CD14-positive monocyte (primary cell): ENCODE data around the gene SMAD6. TPM values are rescaled to one million over a fixed set of nuclear protein-coding genes. Genes with fewer than 3 reads are reported as not detected.

Experiments
- DNase-seq, 3 donors: peaks; one replicate each; pipeline ENCODE4 v3.0.0-alpha.2; 2011 to 2022
- H2AFZ ChIP-seq: 2 replicates; pipeline ENCODE4 v1.6.0; 2012; ENCODE audit warnings: mild to moderate bottlenecking, low read depth, low read length, inconsistent platforms; ENCODE audit not compliant: insufficient read depth, poor library complexity, severe bottlenecking
- H3K27ac ChIP-seq, 2 donors: 1 replicate in 1 of 2; 2 replicates in 1 of 2; pipeline ENCODE4 v1.5.1; 2012 to 2013; ENCODE audit warnings: low read length in 2 of 2, control low read depth in 1 of 2, inconsistent platforms in 1 of 2, low read depth in 1 of 2, mild to moderate bottlenecking in 1 of 2
- H3K27me3 ChIP-seq, 2 donors: one replicate each; pipeline versions ENCODE4 v1.6.0 to v1.6.1; 2011 to 2013; ENCODE audit warnings: low read length in 2 of 2; ENCODE audit not compliant: control insufficient read depth in 2 of 2, insufficient read depth in 2 of 2
- H3K36me3 ChIP-seq, 2 donors: replicated peaks in 1 of 2; 1 replicate in 1 of 2; 2 replicates in 1 of 2; pipeline versions ENCODE4 v1.5.1 to v1.6.1; 2012 to 2013; ENCODE audit warnings: low read length in 2 of 2, control low read depth in 1 of 2, inconsistent platforms in 1 of 2, mild to moderate bottlenecking in 1 of 2; ENCODE audit not compliant: insufficient read depth in 2 of 2, control insufficient read depth in 1 of 2
- H3K4me1 ChIP-seq, 2 donors: 1 replicate in 1 of 2; 2 replicates in 1 of 2; pipeline versions ENCODE4 v1.5.1 to v1.6.1; 2012 to 2013; ENCODE audit warnings: low read length in 2 of 2, control low read depth in 1 of 2, inconsistent platforms in 1 of 2, mild to moderate bottlenecking in 1 of 2, moderate library complexity in 1 of 2; ENCODE audit not compliant: insufficient read depth in 2 of 2, control insufficient read depth in 1 of 2
- H3K4me2 ChIP-seq: replicated peaks from 2 replicates; pipeline ENCODE3; 2012; ENCODE audit warnings: low read length, moderate library complexity, mild to moderate bottlenecking; ENCODE audit not compliant: poor library complexity, severe bottlenecking; ENCODE audit errors: extremely low read depth
- H3K4me3 ChIP-seq, 3 experiments: fragments of 200-600 bp in 1 of 3; sonication (generic) in 1 of 3; replicated peaks in 1 of 3; 1 replicate in 2 of 3; 2 replicates in 1 of 3; pipeline ENCODE4 v1.5.1; 2011 to 2013; ENCODE audit warnings: low read length in 3 of 3, mild to moderate bottlenecking in 3 of 3, control low read depth in 2 of 3, low read depth in 2 of 3, inconsistent platforms in 1 of 3, moderate library complexity in 1 of 3
- H3K79me2 ChIP-seq: 2 replicates; pipeline ENCODE4 v1.6.0; 2012; ENCODE audit warnings: mild to moderate bottlenecking, control low read depth, inconsistent platforms, low read length, moderate library complexity; ENCODE audit not compliant: insufficient read depth
- H3K9ac ChIP-seq: 2 replicates; pipeline ENCODE4 v1.6.0; 2017; ENCODE audit warnings: low read length, mild to moderate bottlenecking; ENCODE audit not compliant: insufficient read depth, poor library complexity, severe bottlenecking
- H3K9me3 ChIP-seq, 2 donors: replicated peaks in 1 of 2; 1 replicate in 1 of 2; 2 replicates in 1 of 2; pipeline versions ENCODE4 v1.5.1 to v1.6.1; 2012 to 2013; ENCODE audit warnings: low read length in 2 of 2, control low read depth in 1 of 2; ENCODE audit not compliant: control insufficient read depth in 1 of 2, insufficient read depth in 1 of 2
- H4K20me1 ChIP-seq: 2 replicates; pipeline ENCODE4 v1.6.0; 2012; ENCODE audit warnings: mild to moderate bottlenecking, low read length, control low read depth, moderate library complexity; ENCODE audit not compliant: insufficient read depth
- H3K27ac Mint-ChIP-seq, 7 donors: one replicate each; pipeline ENCODE4 v1.8.0; 2020; ENCODE audit warnings: mild to moderate bottlenecking in 7 of 7, mixed read lengths in 7 of 7, moderate library complexity in 6 of 7, inconsistent platforms in 2 of 7
- H3K27me3 Mint-ChIP-seq, 3 donors: one replicate each; pipeline ENCODE4 v1.8.0; 2021 to 2022; ENCODE audit warnings: low read depth in 3 of 3, mild to moderate bottlenecking in 3 of 3, mixed read lengths in 3 of 3, moderate library complexity in 3 of 3, inconsistent platforms in 1 of 3
- H3K36me3 Mint-ChIP-seq, 2 donors: one replicate each; pipeline ENCODE4 v1.8.0; 2020; ENCODE audit warnings: mixed read lengths in 2 of 2, inconsistent platforms in 1 of 2, mild to moderate bottlenecking in 1 of 2
- H3K4me1 Mint-ChIP-seq: one replicate; pipeline ENCODE4 v1.8.0; 2020; ENCODE audit warnings: mild to moderate bottlenecking, mixed read lengths
- H3K4me3 Mint-ChIP-seq, 2 donors: one replicate each; pipeline ENCODE4 v1.8.0; 2020; ENCODE audit warnings: mild to moderate bottlenecking in 2 of 2, mixed read lengths in 2 of 2, moderate library complexity in 1 of 2
- H3K9me3 Mint-ChIP-seq, 7 donors: one replicate each; pipeline ENCODE4 v1.8.0; 2020 to 2022; ENCODE audit warnings: mixed read lengths in 7 of 7, mild to moderate bottlenecking in 6 of 7, moderate library complexity in 6 of 7, inconsistent platforms in 2 of 7
- CTCF ChIP-seq: fragments of 200-600 bp; IDR thresholded peaks from one replicate; pipeline ENCODE4 v1.8.0; 2022; ENCODE audit warnings: antibody characterized with exemption, mild to moderate bottlenecking
- WGBS: methylation state at CpG from one replicate; pipeline ENCODE4 v1.1.5; 2013; ENCODE audit warnings: missing lambda C conversion rate; ENCODE audit not compliant: insufficient coverage; 5-methylcytosine and 5-hydroxymethylcytosine counted together
- intact Hi-C, 2 donors: fragments of 100-400 bp; cut with micrococcal nuclease; formaldehyde crosslinking; loops; one replicate each; pipeline versions ENCODE4 v1.15.0 to v1.15.1; 2023
- polyA plus RNA-seq, 3 donors: library from polyadenylated mRNA; depleted of rRNA in 1 of 3; unstranded in 2 of 3; stranded (reverse) in 1 of 3; fragments of 300-500 nt in 2 of 3; fragments of >200 nt in 1 of 3; fragmentation: Illumina TruSeq in 2 of 3; gene quantifications; 1 replicate in 2 of 3; 2 replicates in 1 of 3; pipeline ENCODE4 v1.2.3, GENCODE V29; 2012 to 2021

The SMAD6 gene
- polyA plus RNA-seq, 3 donors: 0.31 TPM; not detected in 2

- Histone ChIP-seq H3K9me3 (no peaks in the 10 kb centered on the region), H3K9ac (no peak overlapping the region), H4K20me1 (no peaks in the 10 kb centered on the region), H3K36me3 (no peaks in the 10 kb centered on the region), H3K27ac (no peak overlapping the region), H3K4me1 (peaks cover 9 to 11% of the 10 kb centered on the region in 2 donors), H3K4me3 (no peak overlapping the region), H3K79me2 (no peaks in the 10 kb centered on the region), H3K27me3 (no peaks in the 10 kb centered on the region), H2AFZ (no peak overlapping the region), H3K4me2 (no peak overlapping the region)
- H3K4me1 Mint-ChIP-seq: peaks cover 14% of the 10 kb centered on the region
- H3K36me3 Mint-ChIP-seq: peaks cover 6 to 8% of the 10 kb centered on the region in 2 donors
- peak overlapping the region in 1 of 7 donors; percentile 39 for H3K27ac Mint-ChIP-seq
- WGBS: 71% methylated on average over 4 of the region's 9 CpGs
- intact Hi-C loops: no loop called here
- peaks cover 0 to 3% (median 0%) of the 10 kb centered on the region in 3 donors for H3K27me3 Mint-ChIP-seq
- H3K4me3 Mint-ChIP-seq: no peak overlapping the region
- no peak for DNase-seq
- no peaks in the 10 kb centered on the region for H3K9me3 Mint-ChIP-seq
- no peak for TF ChIP-seq CTCF
These were observed 18.4 kb downstream of the SMAD6 start for GRCh38 chr15:66720206-66721010.

- H3K36me3 Mint-ChIP-seq: peaks cover 6 to 8% of the 10 kb centered on the region in 2 donors
- 100% methylated on average over 1 of the region's 8 CpGs for WGBS
- H3K27ac Mint-ChIP-seq: peak overlapping the region in 1 of 7 donors; percentile 39
- no peaks in the 10 kb centered on the region for H3K79me2 ChIP-seq
- intact Hi-C loops: no loop called here
- no peaks in the 10 kb centered on the region for H3K36me3 ChIP-seq
- H3K9me3 ChIP-seq: no peaks in the 10 kb centered on the region
- no peaks in the 10 kb centered on the region for H3K27me3 Mint-ChIP-seq
- no peak overlapping the region for H3K27ac ChIP-seq
- H3K4me2 ChIP-seq: no peak overlapping the region
- no peak for TF ChIP-seq CTCF
- H2AFZ ChIP-seq: no peak overlapping the region
- DNase-seq: no peak
- H3K4me1 ChIP-seq: peaks cover 3 to 5% of the 10 kb centered on the region in 2 donors
- no peaks in the 10 kb centered on the region for H4K20me1 ChIP-seq
- no peak overlapping the region for H3K4me3 ChIP-seq
- H3K27me3 ChIP-seq: no peaks in the 10 kb centered on the region
- peaks cover 8% of the 10 kb centered on the region for H3K4me1 Mint-ChIP-seq
- no peak overlapping the region for H3K4me3 Mint-ChIP-seq
- H3K9ac ChIP-seq: no peak overlapping the region
- no peaks in the 10 kb centered on the region for H3K9me3 Mint-ChIP-seq
These were observed 19.0 kb downstream of the SMAD6 start for GRCh38 chr15:66721020-66721419.
